Measurements from ENCODE around the gene CDRT4. TPM values are rescaled to one million over a fixed set of nuclear protein-coding genes. Genes with fewer than 3 reads are reported as not detected.

The CDRT4 gene
- total RNA-seq, 2 donors from 2014 or later: 2.3 to 48.1 TPM

- intact Hi-C loops (cut with DNase I): no loop called here
- no peak for TF ChIP-seq POLR2A (IDR thresholded peaks at IDR 0.05)
- no peak for TF ChIP-seq CTCF (IDR thresholded peaks at IDR 0.05)
- H3K4me1 ChIP-seq: no peaks in the 10 kb centered on the region
- no peaks in the 10 kb centered on the region for H3K27me3 ChIP-seq
- ATAC-seq (no peak), DNase-seq (no peak)
- H3K27ac ChIP-seq: no peak overlapping the region
- WGBS, 2 donors: 70 to 71% methylated on average over 5 of the region's 5 CpGs
- no peaks in the 10 kb centered on the region for H3K9me3 ChIP-seq
- no peaks in the 10 kb centered on the region for H3K36me3 ChIP-seq (replicated peaks in 1 of 2; ENCODE audit: insufficient read depth in 1 of 2, low read depth in 2 of 2)
- H3K4me3 ChIP-seq: no peak overlapping the region
Measured at GRCh38 chr17:15392326-15392741, 75.1 kb downstream of the CDRT4 start.

- ATAC-seq: no peak
- Histone ChIP-seq H3K36me3 (replicated peaks in 1 of 2; ENCODE audit: insufficient read depth in 1 of 2, low read depth in 2 of 2) (no peaks in the 10 kb centered on the region), H3K27ac (no peak overlapping the region), H3K4me3 (no peak overlapping the region), H3K4me1 (peaks cover 17% of the 10 kb centered on the region), H3K9me3 (no peaks in the 10 kb centered on the region), H3K27me3 (no peaks in the 10 kb centered on the region)
- no peak for TF ChIP-seq POLR2A (IDR thresholded peaks at IDR 0.05)
- no peak for TF ChIP-seq CTCF (IDR thresholded peaks at IDR 0.05)
- DNase-seq: no peak
- intact Hi-C loops (cut with DNase I): no loop called here
- 82 to 87% methylated on average over 7 to 8 of the region's 8 CpGs for WGBS, 2 donors
Measured at GRCh38 chr17:15388356-15389041, 78.9 kb downstream of the CDRT4 start.

GRCh38 chr17:15386083-15386482, 81.3 kb downstream of the CDRT4 start:
- DNase-seq: no peak
- WGBS, 2 donors: 92 to 94% methylated on average over 4 of the region's 4 CpGs
- Histone ChIP-seq H3K36me3 (replicated peaks in 1 of 2; ENCODE audit: insufficient read depth in 1 of 2, low read depth in 2 of 2) (no peaks in the 10 kb centered on the region), H3K9me3 (no peaks in the 10 kb centered on the region), H3K4me1 (peaks cover 17% of the 10 kb centered on the region), H3K27me3 (no peaks in the 10 kb centered on the region), H3K4me3 (no peak overlapping the region), H3K27ac (no peak overlapping the region)
- intact Hi-C loops (cut with DNase I): no loop called here
- ATAC-seq: no peak
- TF ChIP-seq CTCF (IDR thresholded peaks at IDR 0.05): no peak
- no peak for TF ChIP-seq POLR2A (IDR thresholded peaks at IDR 0.05)

Other genes starting within 250 kb of the CDRT4 start
- gene PMP22, start 202.3 kb downstream of the CDRT4 start, total RNA-seq: 10 to 100 TPM; 23.1 to 53.1 TPM
- not detected for gene TEKT3, start 126.0 kb downstream of the CDRT4 start, total RNA-seq
- gene TVP23C, start 95.9 kb upstream of the CDRT4 start, total RNA-seq: 10 to 100 TPM; 31.4 to 53.7 TPM
- not detected for gene FBXW10B, start 152.1 kb upstream of the CDRT4 start, total RNA-seq
- gene TRIM16, start 216.7 kb upstream of the CDRT4 start, total RNA-seq: 10 to 100 TPM in 1 of 2 donors, 1 to 10 TPM in 1; 4.9 to 34.6 TPM
- 10 to 100 TPM in 1 of 2 donors, 1 to 10 TPM in 1; 4.7 to 14.5 TPM for gene ZNF286A, start 232.1 kb upstream of the CDRT4 start, total RNA-seq